GM06990 (cell line): Measurements from ENCODE around the gene MYCBP.

Source experiments
- DNase-seq: peaks from one replicate; pipeline ENCODE4 v3.0.0-alpha.2; 2011; ENCODE audit not compliant: insufficient read length; ENCODE audit errors: extremely low read depth
- H3K27me3 ChIP-seq: replicated peaks from 2 replicates; pipeline ENCODE4 v1.6.0; 2011; ENCODE audit warnings: low read length; ENCODE audit not compliant: control insufficient read depth, insufficient read depth
- H3K36me3 ChIP-seq: 2 replicates; pipeline ENCODE4 v1.5.1; 2011; ENCODE audit warnings: low read length; ENCODE audit not compliant: control insufficient read depth, insufficient read depth
- H3K4me3 ChIP-seq: replicated peaks from 2 replicates; pipeline ENCODE4 v1.5.1; 2011; ENCODE audit warnings: low read depth, mild to moderate bottlenecking, control low read depth, low read length
- CTCF ChIP-seq: IDR thresholded peaks from 2 replicates; pipeline ENCODE4 v1.5.1; 2011; ENCODE audit warnings: low read length, control low read depth, mild to moderate bottlenecking, inconsistent platforms; ENCODE audit not compliant: insufficient read depth, poor library complexity, severe bottlenecking

Gene MYCBP

GRCh38 chr1:38896169-38896568 lies 23.0 kb upstream of the MYCBP start:
- TF ChIP-seq CTCF: no peak
- DNase-seq: no peak
- Histone ChIP-seq H3K4me3 (no peak overlapping the region), H3K36me3 (no peaks in the 10 kb centered on the region), H3K27me3 (no peaks in the 10 kb centered on the region)

- TF ChIP-seq CTCF: no peak
- DNase-seq: no peak
- Histone ChIP-seq H3K27me3 (no peaks in the 10 kb centered on the region), H3K4me3 (no peak overlapping the region), H3K36me3 (no peaks in the 10 kb centered on the region)
These were observed 19.8 kb upstream of the MYCBP start for GRCh38 chr1:38892976-38893375.

GRCh38 chr1:38891753-38892152 lies 18.6 kb upstream of the MYCBP start:
- Histone ChIP-seq H3K36me3 (no peaks in the 10 kb centered on the region), H3K27me3 (no peaks in the 10 kb centered on the region), H3K4me3 (no peak overlapping the region)
- TF ChIP-seq CTCF: no peak
- DNase-seq: no peak

- H3K27me3 ChIP-seq: no peaks in the 10 kb centered on the region
- H3K4me3 ChIP-seq: no peak overlapping the region
- TF ChIP-seq CTCF: no peak
- no peaks in the 10 kb centered on the region for H3K36me3 ChIP-seq
- DNase-seq: no peak
These were observed 16.4 kb upstream of the MYCBP start for GRCh38 chr1:38889589-38889988.

- DNase-seq: no peak
- Histone ChIP-seq H3K27me3 (no peaks in the 10 kb centered on the region), H3K4me3 (no peak overlapping the region), H3K36me3 (no peaks in the 10 kb centered on the region)
- TF ChIP-seq CTCF: no peak
These were observed 15.5 kb upstream of the MYCBP start for GRCh38 chr1:38888423-38889333.
